GM20000 (cell line): ENCODE measurements around the gene CAMTA1.

Experiments
- DNase-seq: peaks from one replicate; pipeline ENCODE4 v3.0.0; 2012; ENCODE audit warnings: low spot score
- CTCF ChIP-seq: IDR thresholded peaks from 2 replicates; pipeline ENCODE4 v1.5.1; 2012; ENCODE audit warnings: mild to moderate bottlenecking, control low read depth; ENCODE audit errors: extremely low read depth, missing control alignments

Gene CAMTA1

DNA sequence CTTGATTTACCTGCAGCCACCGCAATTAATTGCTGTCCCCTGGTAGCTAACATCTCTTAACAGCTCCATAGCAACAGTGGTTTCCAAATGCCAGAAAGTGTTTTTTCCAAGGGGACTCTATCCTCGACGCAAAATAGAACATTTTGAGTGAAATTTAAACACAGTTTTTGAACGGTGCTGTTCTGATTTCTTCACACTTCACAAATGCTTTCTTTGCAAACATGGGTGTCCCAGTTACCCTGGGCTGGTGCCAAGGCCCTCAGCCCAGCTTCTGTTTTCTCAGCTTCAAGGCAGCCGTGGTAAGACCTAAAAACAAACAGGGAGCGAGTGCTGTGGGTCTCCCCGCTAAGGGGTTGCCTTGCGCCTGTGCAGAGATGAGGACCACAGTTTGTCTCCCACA, 838.6 kb downstream of the CAMTA1 start:
- TF ChIP-seq CTCF: no peak
- DNase-seq: no peak

- no peak for TF ChIP-seq CTCF
These were observed 839.6 kb downstream of the CAMTA1 start for GRCh38 chr1:7624791-7625355.

DNA sequence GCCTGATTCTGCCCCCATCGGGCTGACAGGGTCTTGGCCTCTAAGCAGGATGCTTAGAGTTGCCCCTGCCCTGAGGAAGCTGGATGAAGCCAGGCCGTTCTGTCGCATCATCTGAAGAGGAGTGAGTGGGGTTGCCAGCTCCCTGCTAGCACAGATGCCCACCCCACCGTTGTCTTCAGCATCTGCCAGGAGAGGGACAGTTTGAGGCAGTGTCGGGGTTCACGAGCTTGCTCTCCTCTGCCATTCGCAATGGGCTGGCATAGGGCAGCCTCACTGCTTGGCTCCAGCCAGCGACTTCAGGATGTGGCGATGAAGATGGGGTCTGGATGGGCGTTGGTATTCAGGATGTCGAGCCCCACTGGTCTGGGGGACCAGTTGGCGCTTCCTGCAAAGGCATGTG, 840.1 kb downstream of the CAMTA1 start:
- DNase-seq: no peak
- TF ChIP-seq CTCF: no peak

More at GRCh38 chr1:7624791-7625355, 839.6 kb downstream of the CAMTA1 start:
- no peak for DNase-seq

GRCh38 chr1:7628273-7628672, 843.0 kb downstream of the CAMTA1 start:
- TF ChIP-seq CTCF: no peak
- DNase-seq: no peak

- TF ChIP-seq CTCF: no peak
- no peak for DNase-seq
These were observed 843.8 kb downstream of the CAMTA1 start for GRCh38 chr1:7629011-7629410.

- no peak for TF ChIP-seq CTCF
- DNase-seq: no peak
These were observed 844.4 kb downstream of the CAMTA1 start for GRCh38 chr1:7629465-7630195.

GRCh38 chr1:7630378-7630777, 845.1 kb downstream of the CAMTA1 start:
- DNase-seq: no peak
- TF ChIP-seq CTCF: no peak
